ENCODE data around the gene MARF1.
"Not testable (repeated sequence)": the region's sequence is repeated elsewhere in the genome, so short reads cannot be mapped to it uniquely, and the experiment has no call there.

MARF1 gene

GRCh38 chr16:15620611-15621195, 22.3 kb downstream of the MARF1 start:
- DNase-seq = no peak

GRCh38 chr16:15618392-15618791, 24.6 kb downstream of the MARF1 start:
- no peak for DNase-seq

GRCh38 chr16:15617901-15618300, 25.1 kb downstream of the MARF1 start:
- no peak for DNase-seq

GRCh38 chr16:15616475-15617165, 26.3 kb downstream of the MARF1 start:
- no peak for DNase-seq

GRCh38 chr16:15616012-15616411, 26.9 kb downstream of the MARF1 start:
- DNase-seq = no peak

GRCh38 chr16:15613676-15614075, 29.3 kb downstream of the MARF1 start:
- no peak for DNase-seq

GRCh38 chr16:15611610-15612009, 31.3 kb downstream of the MARF1 start:
- no peak for DNase-seq

- no peak for DNase-seq
Measured at GRCh38 chr16:15610369-15610871, 32.5 kb downstream of the MARF1 start.

- DNase-seq = no peak
Measured at GRCh38 chr16:15609286-15609649, 33.7 kb downstream of the MARF1 start.

GRCh38 chr16:15608398-15609285, 34.3 kb downstream of the MARF1 start:
- DNase-seq = no peak

- no peak for DNase-seq
Measured at GRCh38 chr16:15607700-15608396, 35.1 kb downstream of the MARF1 start.

GRCh38 chr16:15607221-15607699, 35.7 kb downstream of the MARF1 start:
- not testable (repeated sequence) for DNase-seq

- no peak for DNase-seq
Measured at GRCh38 chr16:15606518-15607220, 36.3 kb downstream of the MARF1 start.

- no peak for DNase-seq
Measured at GRCh38 chr16:15605839-15606517, 37.0 kb downstream of the MARF1 start.

GRCh38 chr16:15604460-15605440, 38.2 kb downstream of the MARF1 start:
- DNase-seq = no peak

GRCh38 chr16:15602285-15603044, 40.5 kb downstream of the MARF1 start:
- DNase-seq = no peak

GRCh38 chr16:15601212-15601879, 41.6 kb downstream of the MARF1 start:
- no peak for DNase-seq

- no peak for DNase-seq
Measured at GRCh38 chr16:15599303-15600070, 43.5 kb downstream of the MARF1 start.

Measured in stimulated activated CD4-positive, alpha-beta T cell treated with anti-CD3 and anti-CD28 coated beads, Interleukin-4, amount 100 ng/mL, for 4 hours (primary cell).